Mammary epithelial cell (primary cell): Measurements from ENCODE around the gene POU3F2.

ENCODE experiments used
- EZH2 ChIP-seq: IDR thresholded peaks from 2 replicates; pipeline ENCODE4 v1.6.1; 2012; ENCODE audit warnings: low read length, inconsistent platforms, borderline replicate concordance
- TF ChIP-seq, protein P1 (sequence below), 2 donors: IDR thresholded peaks in 1 of 2; conservative IDR thresholded peaks in 1 of 2; 2 replicates each; pipeline ENCODE4 v1.5.1; 2011 to 2012; ENCODE audit warnings: inconsistent platforms in 2 of 2, low read length in 2 of 2, mild to moderate bottlenecking in 2 of 2, control low read depth in 1 of 2, low read depth in 1 of 2; ENCODE audit not compliant: insufficient read depth in 1 of 2; ENCODE audit errors: extremely low read depth in 1 of 2

DNA sequence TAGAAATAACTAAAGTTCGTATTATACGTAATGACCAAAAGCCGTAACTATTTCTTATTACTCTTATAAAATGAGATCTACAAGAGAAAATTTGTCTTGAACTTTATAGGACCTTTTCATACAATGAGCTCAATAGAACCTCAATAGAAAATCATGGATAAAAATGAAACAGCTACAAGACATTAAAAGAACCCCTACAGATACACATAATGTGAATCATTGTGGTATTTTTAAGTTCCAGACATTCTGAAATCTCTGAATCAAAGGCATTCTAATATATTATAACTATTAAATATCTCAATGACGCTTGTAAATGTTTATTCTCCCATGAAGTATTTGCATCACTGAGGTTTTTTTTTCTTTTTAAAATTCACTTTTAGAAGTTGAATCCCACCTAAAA is 22.2 kb upstream of the POU3F2 start:
- TF ChIP-seq, protein P1, sequence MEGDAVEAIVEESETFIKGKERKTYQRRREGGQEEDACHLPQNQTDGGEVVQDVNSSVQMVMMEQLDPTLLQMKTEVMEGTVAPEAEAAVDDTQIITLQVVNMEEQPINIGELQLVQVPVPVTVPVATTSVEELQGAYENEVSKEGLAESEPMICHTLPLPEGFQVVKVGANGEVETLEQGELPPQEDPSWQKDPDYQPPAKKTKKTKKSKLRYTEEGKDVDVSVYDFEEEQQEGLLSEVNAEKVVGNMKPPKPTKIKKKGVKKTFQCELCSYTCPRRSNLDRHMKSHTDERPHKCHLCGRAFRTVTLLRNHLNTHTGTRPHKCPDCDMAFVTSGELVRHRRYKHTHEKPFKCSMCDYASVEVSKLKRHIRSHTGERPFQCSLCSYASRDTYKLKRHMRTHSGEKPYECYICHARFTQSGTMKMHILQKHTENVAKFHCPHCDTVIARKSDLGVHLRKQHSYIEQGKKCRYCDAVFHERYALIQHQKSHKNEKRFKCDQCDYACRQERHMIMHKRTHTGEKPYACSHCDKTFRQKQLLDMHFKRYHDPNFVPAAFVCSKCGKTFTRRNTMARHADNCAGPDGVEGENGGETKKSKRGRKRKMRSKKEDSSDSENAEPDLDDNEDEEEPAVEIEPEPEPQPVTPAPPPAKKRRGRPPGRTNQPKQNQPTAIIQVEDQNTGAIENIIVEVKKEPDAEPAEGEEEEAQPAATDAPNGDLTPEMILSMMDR (conservative IDR thresholded peaks at IDR 0.05 in 1 of 2, IDR thresholded peaks at IDR 0.05 in 1 of 2; ENCODE audit: extremely low read depth in 1 of 2, insufficient read depth in 1 of 2, low read depth in 1 of 2, low read length in 2 of 2), result no peak
- TF ChIP-seq EZH2, result no peak
